Measurements from ENCODE around the gene PHF14.

DNA sequence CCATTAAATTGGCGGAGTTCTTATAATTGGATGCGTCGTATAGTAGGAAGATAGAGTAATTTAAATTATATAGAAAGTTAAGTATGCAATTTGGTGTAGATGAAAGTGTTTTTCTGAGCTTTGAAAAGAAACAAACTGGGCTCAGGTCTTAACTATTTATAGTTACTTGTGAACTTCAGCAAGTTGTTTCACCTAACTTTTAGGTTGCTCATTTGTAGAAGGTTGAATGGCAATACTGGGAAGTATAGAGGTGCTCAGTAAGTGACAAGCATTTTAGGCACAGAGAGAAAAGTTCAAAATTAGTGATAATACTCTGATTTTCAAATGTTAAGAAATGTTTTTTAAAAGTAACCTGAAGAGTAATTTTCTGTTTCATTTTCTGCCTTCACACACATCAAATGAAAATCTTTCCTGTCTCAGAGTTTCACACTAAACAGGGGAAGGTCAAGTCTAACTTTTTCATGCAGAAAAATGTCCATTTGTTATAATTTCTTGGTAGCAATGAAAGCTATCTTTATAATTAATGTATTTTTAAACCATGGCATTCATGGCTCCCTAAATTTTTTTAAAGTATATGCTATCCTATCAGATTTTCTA, 146.5 kb downstream of the PHF14 start:
- TF ChIP-seq, protein P1, sequence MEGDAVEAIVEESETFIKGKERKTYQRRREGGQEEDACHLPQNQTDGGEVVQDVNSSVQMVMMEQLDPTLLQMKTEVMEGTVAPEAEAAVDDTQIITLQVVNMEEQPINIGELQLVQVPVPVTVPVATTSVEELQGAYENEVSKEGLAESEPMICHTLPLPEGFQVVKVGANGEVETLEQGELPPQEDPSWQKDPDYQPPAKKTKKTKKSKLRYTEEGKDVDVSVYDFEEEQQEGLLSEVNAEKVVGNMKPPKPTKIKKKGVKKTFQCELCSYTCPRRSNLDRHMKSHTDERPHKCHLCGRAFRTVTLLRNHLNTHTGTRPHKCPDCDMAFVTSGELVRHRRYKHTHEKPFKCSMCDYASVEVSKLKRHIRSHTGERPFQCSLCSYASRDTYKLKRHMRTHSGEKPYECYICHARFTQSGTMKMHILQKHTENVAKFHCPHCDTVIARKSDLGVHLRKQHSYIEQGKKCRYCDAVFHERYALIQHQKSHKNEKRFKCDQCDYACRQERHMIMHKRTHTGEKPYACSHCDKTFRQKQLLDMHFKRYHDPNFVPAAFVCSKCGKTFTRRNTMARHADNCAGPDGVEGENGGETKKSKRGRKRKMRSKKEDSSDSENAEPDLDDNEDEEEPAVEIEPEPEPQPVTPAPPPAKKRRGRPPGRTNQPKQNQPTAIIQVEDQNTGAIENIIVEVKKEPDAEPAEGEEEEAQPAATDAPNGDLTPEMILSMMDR (conservative IDR thresholded peaks at IDR 0.05): no peak
- no peak for TF ChIP-seq EZH2 (IDR thresholded peaks at IDR 0.05; ENCODE audit: low read depth)
